ENCODE results near the gene THADA.
A peak's percentile ranks its signal among the peaks of the same experiment; 100 is the strongest.

Gene THADA

GRCh38 chr2:43631618-43632317, 35.9 kb upstream of the THADA start:
- TF ChIP-seq CTCF (IDR thresholded peaks at IDR 0.05; ENCODE audit: low read depth, low read length), result no peak
- no peak overlapping the region for H3K4me3 ChIP-seq (ENCODE audit: low read depth, low read length)

- no peak for TF ChIP-seq CTCF (IDR thresholded peaks at IDR 0.05; ENCODE audit: low read depth, low read length)
- H3K4me3 ChIP-seq (ENCODE audit: low read depth, low read length), result no peak overlapping the region
These were observed 27.2 kb upstream of the THADA start for GRCh38 chr2:43622931-43623451.

GRCh38 chr2:43619511-43619910, 23.7 kb upstream of the THADA start:
- H3K4me3 ChIP-seq (ENCODE audit: low read depth, low read length), result no peak overlapping the region
- no peak for TF ChIP-seq CTCF (IDR thresholded peaks at IDR 0.05; ENCODE audit: low read depth, low read length)

GRCh38 chr2:43616967-43617680, 21.3 kb upstream of the THADA start:
- H3K4me3 ChIP-seq (ENCODE audit: low read depth, low read length), result no peak overlapping the region
- TF ChIP-seq CTCF (IDR thresholded peaks at IDR 0.05; ENCODE audit: low read depth, low read length), result no peak

- no peak for TF ChIP-seq CTCF (IDR thresholded peaks at IDR 0.05; ENCODE audit: low read depth, low read length)
- H3K4me3 ChIP-seq (ENCODE audit: low read depth, low read length), result no peak overlapping the region
These were observed 17.1 kb upstream of the THADA start for GRCh38 chr2:43612944-43613343.

- no peak overlapping the region for H3K4me3 ChIP-seq (ENCODE audit: low read depth, low read length)
- peak; percentile 78 for TF ChIP-seq CTCF (IDR thresholded peaks at IDR 0.05; ENCODE audit: low read depth, low read length)
These were observed 16.4 kb upstream of the THADA start for GRCh38 chr2:43611987-43612894.
